Suprapubic skin (tissue), 4 donors: ENCODE data around the gene AADACL2. TPM values are rescaled to one million over a fixed set of nuclear protein-coding genes. Genes with fewer than 3 reads are reported as not detected.
"Not testable (repeated sequence)": the region's sequence is repeated elsewhere in the genome, so short reads cannot be mapped to it uniquely, and the experiment has no call there.

Source experiments
- DNase-seq, 2 donors: peaks; one replicate each; pipeline ENCODE4 v3.0.0-alpha.2; 2019; ENCODE audit warnings: low spot score in 2 of 2
- H3K27ac ChIP-seq: fragments of 200-600 bp; sonication (generic); one replicate; pipeline ENCODE4 v1.5.1; 2019
- H3K27me3 ChIP-seq: fragments of 200-600 bp; sonication (generic); one replicate; pipeline ENCODE4 v1.5.1; 2019
- H3K36me3 ChIP-seq: fragments of 200-600 bp; sonication (generic); one replicate; pipeline ENCODE4 v1.5.1; 2019
- H3K4me1 ChIP-seq: fragments of 200-600 bp; sonication (generic); one replicate; pipeline ENCODE4 v1.5.1; 2019
- H3K4me3 ChIP-seq: fragments of 200-600 bp; sonication (generic); one replicate; pipeline ENCODE4 v1.5.1; 2019; ENCODE audit warnings: mild to moderate bottlenecking
- H3K9me3 ChIP-seq: fragments of 200-600 bp; sonication (generic); one replicate; pipeline ENCODE4 v1.5.1; 2019
- CTCF ChIP-seq, 2 donors: fragments of 200-600 bp in 1 of 2; fragments of 450-650 bp in 1 of 2; sonication (generic) in 1 of 2; IDR thresholded peaks; one replicate each; pipeline ENCODE4 v1.5.1; 2016 to 2019; ENCODE audit warnings: antibody characterized with exemption in 2 of 2, mild to moderate bottlenecking in 1 of 2, moderate library complexity in 1 of 2
- EP300 ChIP-seq: sonication (generic); formaldehyde crosslinking; IDR thresholded peaks from one replicate; pipeline ENCODE4 v1.6.1; 2017; ENCODE audit warnings: antibody characterized with exemption
- POLR2A ChIP-seq, 2 donors: fragments of 450-650 bp; IDR thresholded peaks; one replicate each; pipeline ENCODE4 v1.6.1; 2017; ENCODE audit warnings: antibody characterized with exemption in 2 of 2, mild to moderate bottlenecking in 2 of 2, moderate library complexity in 2 of 2
- POLR2AphosphoS5 ChIP-seq, 3 donors: sonication (generic); formaldehyde crosslinking; IDR thresholded peaks; one replicate each; pipeline ENCODE4 v1.6.1; 2017; ENCODE audit warnings: antibody characterized with exemption in 3 of 3
- WGBS: methylation state at CpG from one replicate; pipeline ENCODE4 v1.1.5; 2018; 5-methylcytosine and 5-hydroxymethylcytosine counted together
- total RNA-seq, 4 donors: library from RNA; depleted of rRNA; stranded (reverse); fragments of >200 nt; gene quantifications; one replicate each; pipeline ENCODE4 v1.1.0, GENCODE V29; 2016

The AADACL2 gene
- total RNA-seq, 4 donors from 2014 or later = 23.9 to 73.3 (median 49.6) TPM

DNA sequence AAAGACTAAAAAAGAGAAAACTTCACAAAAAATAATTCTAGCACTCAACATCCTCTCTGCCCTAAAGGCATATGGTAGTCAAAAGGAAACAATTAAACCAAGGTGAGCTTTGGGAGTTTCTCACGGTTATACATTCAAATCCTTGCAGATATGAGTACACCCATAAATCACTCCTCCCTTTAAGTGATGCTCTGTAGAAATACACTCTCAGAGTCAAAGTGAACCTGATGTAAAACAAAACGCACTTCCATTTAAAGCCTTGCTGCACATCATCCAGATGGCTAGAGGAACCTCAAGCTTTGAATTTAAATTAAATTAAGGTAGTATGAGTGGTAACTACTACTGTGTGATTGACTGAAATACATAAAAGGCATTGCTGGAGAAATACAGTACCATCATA lies 44.2 kb downstream of the AADACL2 start:
- H3K36me3 ChIP-seq = no peaks in the 10 kb centered on the region
- no peak for TF ChIP-seq POLR2AphosphoS5 (IDR thresholded peaks at IDR 0.05)
- TF ChIP-seq CTCF (IDR thresholded peaks at IDR 0.05) = no peak
- TF ChIP-seq EP300 = no peak
- no peak for TF ChIP-seq POLR2A (IDR thresholded peaks at IDR 0.05)
- WGBS = 78% methylated on average over 2 of the region's 2 CpGs
- peaks cover 3% of the 10 kb centered on the region for H3K4me1 ChIP-seq
- no peak for DNase-seq
- no peaks in the 10 kb centered on the region for H3K27me3 ChIP-seq
- H3K9me3 ChIP-seq = no peaks in the 10 kb centered on the region
- no peak overlapping the region for H3K4me3 ChIP-seq
- no peak overlapping the region for H3K27ac ChIP-seq

DNA sequence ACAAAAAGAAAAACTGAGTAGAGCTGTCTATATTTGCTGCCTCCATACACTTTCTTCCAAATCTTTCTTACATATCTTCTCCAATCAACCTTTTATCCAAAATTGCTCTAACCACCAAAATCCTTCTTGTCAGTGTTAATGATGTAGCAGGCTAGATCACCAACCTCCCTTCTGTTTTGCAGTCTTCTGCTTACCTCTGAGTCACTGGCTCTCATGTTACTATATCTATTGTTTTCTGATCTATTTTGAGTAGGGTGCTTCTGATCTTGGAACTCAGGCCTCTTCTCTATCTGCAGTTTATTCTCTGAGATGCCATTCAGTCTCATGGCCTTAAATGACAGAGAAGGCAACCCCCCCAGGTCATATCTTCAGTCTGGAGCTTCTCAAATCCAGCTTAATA lies 53.9 kb downstream of the AADACL2 start:
- Histone ChIP-seq H3K4me3 (no peak overlapping the region), H3K4me1 (no peaks in the 10 kb centered on the region), H3K27me3 (no peaks in the 10 kb centered on the region), H3K9me3 (no peaks in the 10 kb centered on the region), H3K36me3 (no peaks in the 10 kb centered on the region), H3K27ac (no peak overlapping the region)
- TF ChIP-seq POLR2AphosphoS5 (IDR thresholded peaks at IDR 0.05) (no peak), EP300 (no peak), POLR2A (IDR thresholded peaks at IDR 0.05) (no peak), CTCF (IDR thresholded peaks at IDR 0.05) (no peak)
- no peak for DNase-seq

- DNase-seq = no peak
- Histone ChIP-seq H3K27ac (no peak overlapping the region), H3K4me3 (no peak overlapping the region), H3K36me3 (no peaks in the 10 kb centered on the region), H3K4me1 (no peaks in the 10 kb centered on the region), H3K27me3 (no peaks in the 10 kb centered on the region), H3K9me3 (no peaks in the 10 kb centered on the region)
- TF ChIP-seq EP300 (no peak), POLR2A (IDR thresholded peaks at IDR 0.05) (no peak), CTCF (IDR thresholded peaks at IDR 0.05) (no peak), POLR2AphosphoS5 (IDR thresholded peaks at IDR 0.05) (no peak)
- WGBS = 85% methylated on average over 2 of the region's 2 CpGs
Measured at GRCh38 chr3:151788401-151788800, 54.7 kb downstream of the AADACL2 start.

- no peak for DNase-seq
- H3K36me3 ChIP-seq = no peaks in the 10 kb centered on the region
- H3K4me3 ChIP-seq = no peak overlapping the region
- peaks cover 4% of the 10 kb centered on the region for H3K4me1 ChIP-seq
- H3K27me3 ChIP-seq = no peaks in the 10 kb centered on the region
- H3K9me3 ChIP-seq = no peaks in the 10 kb centered on the region
- no peak for TF ChIP-seq POLR2AphosphoS5 (IDR thresholded peaks at IDR 0.05)
- no peak for TF ChIP-seq CTCF (IDR thresholded peaks at IDR 0.05)
- no peak for TF ChIP-seq EP300
- TF ChIP-seq POLR2A (IDR thresholded peaks at IDR 0.05) = no peak
- H3K27ac ChIP-seq = no peak overlapping the region
- WGBS = 71% methylated on average over 1 of the region's 1 CpG
Measured at GRCh38 chr3:151789853-151790463, 56.2 kb downstream of the AADACL2 start.

- not testable (repeated sequence) for H3K36me3 ChIP-seq, H3K9me3 ChIP-seq, DNase-seq, H3K27me3 ChIP-seq, H3K27ac ChIP-seq, H3K4me3 ChIP-seq, H3K4me1 ChIP-seq
- 86% methylated on average over 2 of the region's 2 CpGs for WGBS
Measured at GRCh38 chr3:151790763-151791162, 57.0 kb downstream of the AADACL2 start.

DNA sequence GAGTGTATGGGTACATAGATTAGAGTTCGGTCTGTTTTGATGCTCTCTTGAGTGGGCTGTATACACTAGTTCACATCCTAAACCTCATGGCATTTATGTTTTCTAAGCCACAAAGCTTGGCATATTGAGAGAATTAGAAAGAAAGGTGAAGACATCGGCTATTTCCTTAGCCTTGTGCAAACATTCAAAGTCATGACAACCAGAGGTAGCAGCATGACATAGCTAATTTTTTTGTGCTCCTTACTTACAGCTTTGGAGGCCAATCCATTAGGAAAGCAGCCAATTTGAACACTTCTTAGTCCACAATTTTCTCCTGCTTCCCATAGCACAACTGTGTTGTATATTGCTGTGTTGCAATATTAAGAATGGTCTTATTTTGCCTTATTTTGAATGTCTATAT lies 58.7 kb downstream of the AADACL2 start:
- no peak overlapping the region for H3K4me3 ChIP-seq
- no peaks in the 10 kb centered on the region for H3K27me3 ChIP-seq
- 84% methylated on average over 2 of the region's 2 CpGs for WGBS
- no peak for DNase-seq
- H3K27ac ChIP-seq = no peak overlapping the region
- H3K4me1 ChIP-seq = peaks cover 4% of the 10 kb centered on the region
- H3K9me3 ChIP-seq = no peaks in the 10 kb centered on the region
- H3K36me3 ChIP-seq = no peaks in the 10 kb centered on the region
- TF ChIP-seq EP300 (no peak), CTCF (IDR thresholded peaks at IDR 0.05) (no peak), POLR2A (IDR thresholded peaks at IDR 0.05) (no peak), POLR2AphosphoS5 (IDR thresholded peaks at IDR 0.05) (no peak)
